Dedifferentiated amniotic fluid mesenchymal stem cell (primary cell): ENCODE results near the gene COL23A1.
"Not testable (repeated sequence)": the region's sequence is repeated elsewhere in the genome, so short reads cannot be mapped to it uniquely, and the experiment has no call there.

ENCODE experiments used
- DNase-seq: peaks from one replicate; pipeline ENCODE4 v3.0.0-alpha.2; 2016; ENCODE audit errors: extremely low spot score

Gene COL23A1

GRCh38 chr5:178378527-178379484, 211.4 kb downstream of the COL23A1 start:
- no peak for DNase-seq

GRCh38 chr5:178377583-178378270, 212.5 kb downstream of the COL23A1 start:
- no peak for DNase-seq

GRCh38 chr5:178376921-178377582, 213.1 kb downstream of the COL23A1 start:
- no peak for DNase-seq

GRCh38 chr5:178375348-178375747, 214.8 kb downstream of the COL23A1 start:
- no peak for DNase-seq

- no peak for DNase-seq
Observed at GRCh38 chr5:178373711-178374110, 216.5 kb downstream of the COL23A1 start.

- no peak for DNase-seq
Observed at GRCh38 chr5:178372142-178372571, 218.0 kb downstream of the COL23A1 start.

GRCh38 chr5:178371362-178372111, 218.7 kb downstream of the COL23A1 start:
- no peak for DNase-seq

GRCh38 chr5:178370102-178370501, 220.1 kb downstream of the COL23A1 start:
- DNase-seq, result no peak

- not testable (repeated sequence) for DNase-seq
Observed at GRCh38 chr5:178369469-178369868, 220.7 kb downstream of the COL23A1 start.

- DNase-seq, result no peak
Observed at GRCh38 chr5:178368716-178369300, 221.4 kb downstream of the COL23A1 start.

- DNase-seq, result no peak
Observed at GRCh38 chr5:178368274-178368673, 221.9 kb downstream of the COL23A1 start.

GRCh38 chr5:178367736-178368120, 222.5 kb downstream of the COL23A1 start:
- no peak for DNase-seq

- no peak for DNase-seq
Observed at GRCh38 chr5:178366998-178367735, 223.0 kb downstream of the COL23A1 start.

- DNase-seq, result no peak
Observed at GRCh38 chr5:178365501-178366440, 224.4 kb downstream of the COL23A1 start.

- no peak for DNase-seq
Observed at GRCh38 chr5:178364326-178364675, 225.9 kb downstream of the COL23A1 start.

GRCh38 chr5:178363501-178364325, 226.5 kb downstream of the COL23A1 start:
- DNase-seq, result no peak

GRCh38 chr5:178361657-178362445, 228.3 kb downstream of the COL23A1 start:
- no peak for DNase-seq

GRCh38 chr5:178360926-178361235, 229.3 kb downstream of the COL23A1 start:
- DNase-seq, result no peak
